ENCODE data around the gene RSU1.

The RSU1 gene

DNA sequence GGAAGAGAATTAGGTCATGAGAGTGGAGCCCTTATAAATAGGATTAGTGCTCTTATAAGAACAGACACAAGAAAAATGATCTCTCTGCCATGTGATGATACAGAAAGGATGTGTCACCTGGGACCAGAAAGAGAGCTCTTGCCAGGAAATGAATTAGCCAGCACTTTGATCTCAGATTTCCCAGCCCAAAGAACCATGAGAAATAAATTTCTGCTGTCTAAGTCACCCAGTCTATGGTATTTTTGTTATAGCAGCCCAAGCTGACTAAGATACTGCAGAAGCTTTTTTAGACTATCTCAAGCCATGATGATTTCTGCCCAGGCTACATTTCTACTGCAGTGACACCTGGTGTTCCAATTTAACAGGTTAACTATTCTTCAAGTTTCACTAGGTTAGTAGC is 84.8 kb downstream of the RSU1 start:
- no peaks in the 10 kb centered on the region for H3K9me3 Mint-ChIP-seq
- H3K27ac Mint-ChIP-seq, result no peak overlapping the region
- ATAC-seq (replicated peaks) (no peak), DNase-seq (no peak)
- H3K4me1 Mint-ChIP-seq (ENCODE audit: low read depth in 2 of 2), result peaks cover 15 to 16% of the 10 kb centered on the region in 2 donors
- H3K27me3 Mint-ChIP-seq, result no peaks in the 10 kb centered on the region
- H3K4me3 Mint-ChIP-seq, result no peak overlapping the region
- peaks cover 11% of the 10 kb centered on the region for H3K36me3 Mint-ChIP-seq (ENCODE audit: insufficient read depth)

DNA sequence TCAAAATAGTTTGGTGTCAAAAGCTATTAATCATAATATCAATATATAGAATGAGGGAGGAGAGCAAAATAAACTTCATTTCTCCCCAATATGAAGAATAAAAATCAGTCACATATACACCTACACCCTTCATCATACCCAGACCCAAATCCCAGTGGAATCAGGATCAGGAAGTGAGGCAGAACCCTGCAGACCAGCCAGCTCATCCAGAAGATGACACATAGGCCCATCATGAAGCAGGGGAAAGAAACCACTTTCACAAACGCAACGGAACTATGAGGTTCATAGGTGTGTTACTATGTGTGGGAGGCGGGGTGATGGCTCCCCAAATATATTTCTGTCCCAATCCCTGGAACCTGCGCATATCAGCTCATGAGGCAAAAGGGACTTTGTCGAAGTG is 89.0 kb downstream of the RSU1 start:
- H3K4me1 Mint-ChIP-seq (ENCODE audit: low read depth in 2 of 2), result peaks cover 11 to 12% of the 10 kb centered on the region in 2 donors
- peaks cover 12% of the 10 kb centered on the region for H3K36me3 Mint-ChIP-seq (ENCODE audit: insufficient read depth)
- no peaks in the 10 kb centered on the region for H3K27me3 Mint-ChIP-seq
- no peaks in the 10 kb centered on the region for H3K9me3 Mint-ChIP-seq
- no peak overlapping the region for H3K4me3 Mint-ChIP-seq
- H3K27ac Mint-ChIP-seq, result no peak overlapping the region
- no peak for ATAC-seq (replicated peaks)
- no peak for DNase-seq

DNA sequence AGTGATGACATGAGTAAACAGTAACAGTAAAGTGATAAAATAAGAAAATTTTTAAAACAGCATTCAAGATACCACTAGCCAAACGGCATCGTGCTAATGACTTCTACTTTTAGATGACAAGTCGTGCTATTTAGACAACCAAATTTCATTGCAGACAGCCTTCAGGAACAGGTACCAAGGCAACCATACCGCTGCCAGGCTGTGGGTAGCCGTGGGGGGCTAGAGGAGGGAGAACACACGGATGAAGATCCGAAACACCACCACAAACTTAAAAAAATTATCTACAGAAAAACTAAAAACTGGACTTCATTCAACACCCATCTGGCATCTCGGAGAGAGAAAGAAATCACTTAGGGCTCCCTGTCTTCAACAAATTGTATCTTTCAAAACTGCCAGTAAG is 89.6 kb downstream of the RSU1 start:
- peaks cover 11 to 12% of the 10 kb centered on the region in 2 donors for H3K4me1 Mint-ChIP-seq (ENCODE audit: low read depth in 2 of 2)
- peaks cover 12% of the 10 kb centered on the region for H3K36me3 Mint-ChIP-seq (ENCODE audit: insufficient read depth)
- no peak overlapping the region for H3K27ac Mint-ChIP-seq
- DNase-seq, result no peak
- no peak for ATAC-seq (replicated peaks)
- no peak overlapping the region for H3K4me3 Mint-ChIP-seq
- H3K9me3 Mint-ChIP-seq, result no peaks in the 10 kb centered on the region
- no peaks in the 10 kb centered on the region for H3K27me3 Mint-ChIP-seq

DNA sequence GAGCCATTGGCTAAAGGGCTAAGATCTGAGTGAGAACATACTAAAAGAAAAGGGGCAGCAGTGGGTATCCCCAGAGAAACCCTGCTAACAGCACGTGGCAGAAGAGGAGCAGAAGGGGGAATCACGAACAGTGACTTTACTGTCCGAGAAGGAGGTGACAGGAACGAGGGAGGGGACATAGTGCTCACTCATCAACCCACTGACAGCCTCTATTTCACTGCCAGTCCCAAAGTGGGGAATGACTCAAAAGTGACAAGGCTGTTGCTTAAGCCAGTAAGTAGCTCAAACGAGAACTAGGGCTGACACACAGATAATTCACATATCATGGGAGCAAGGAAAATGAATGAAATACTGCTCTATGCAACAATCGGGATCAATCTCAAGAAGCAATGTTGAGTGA is 92.7 kb downstream of the RSU1 start:
- no peaks in the 10 kb centered on the region for H3K27me3 Mint-ChIP-seq
- H3K4me3 Mint-ChIP-seq, result no peak overlapping the region
- H3K9me3 Mint-ChIP-seq, result no peaks in the 10 kb centered on the region
- peaks cover 4% of the 10 kb centered on the region in 2 donors for H3K4me1 Mint-ChIP-seq (ENCODE audit: low read depth in 2 of 2)
- DNase-seq, result no peak
- ATAC-seq (replicated peaks), result no peak
- H3K27ac Mint-ChIP-seq, result no peak overlapping the region
- H3K36me3 Mint-ChIP-seq (ENCODE audit: insufficient read depth), result peaks cover 9% of the 10 kb centered on the region

DNA sequence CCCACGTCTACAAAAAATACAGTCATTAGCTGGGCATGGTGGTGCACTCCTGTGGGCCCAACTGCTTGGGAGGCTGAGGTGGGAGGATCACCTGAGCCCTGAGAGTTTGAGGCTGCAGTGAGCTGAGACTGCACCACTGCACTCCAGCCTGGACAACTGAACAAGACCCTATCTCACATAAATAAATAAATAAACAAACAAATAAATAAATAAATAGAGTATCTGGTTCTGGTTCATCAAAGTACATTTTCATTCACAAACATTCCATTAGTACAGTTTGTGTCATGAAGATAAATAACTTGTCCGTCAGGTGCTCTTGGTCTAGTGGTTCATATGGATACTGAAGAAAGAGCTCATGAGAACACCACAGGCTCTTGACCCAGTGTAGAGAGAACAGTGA is 96.4 kb downstream of the RSU1 start:
- H3K27ac Mint-ChIP-seq, result no peak overlapping the region
- no peak for DNase-seq
- no peaks in the 10 kb centered on the region for H3K4me1 Mint-ChIP-seq (ENCODE audit: low read depth in 2 of 2)

DNA sequence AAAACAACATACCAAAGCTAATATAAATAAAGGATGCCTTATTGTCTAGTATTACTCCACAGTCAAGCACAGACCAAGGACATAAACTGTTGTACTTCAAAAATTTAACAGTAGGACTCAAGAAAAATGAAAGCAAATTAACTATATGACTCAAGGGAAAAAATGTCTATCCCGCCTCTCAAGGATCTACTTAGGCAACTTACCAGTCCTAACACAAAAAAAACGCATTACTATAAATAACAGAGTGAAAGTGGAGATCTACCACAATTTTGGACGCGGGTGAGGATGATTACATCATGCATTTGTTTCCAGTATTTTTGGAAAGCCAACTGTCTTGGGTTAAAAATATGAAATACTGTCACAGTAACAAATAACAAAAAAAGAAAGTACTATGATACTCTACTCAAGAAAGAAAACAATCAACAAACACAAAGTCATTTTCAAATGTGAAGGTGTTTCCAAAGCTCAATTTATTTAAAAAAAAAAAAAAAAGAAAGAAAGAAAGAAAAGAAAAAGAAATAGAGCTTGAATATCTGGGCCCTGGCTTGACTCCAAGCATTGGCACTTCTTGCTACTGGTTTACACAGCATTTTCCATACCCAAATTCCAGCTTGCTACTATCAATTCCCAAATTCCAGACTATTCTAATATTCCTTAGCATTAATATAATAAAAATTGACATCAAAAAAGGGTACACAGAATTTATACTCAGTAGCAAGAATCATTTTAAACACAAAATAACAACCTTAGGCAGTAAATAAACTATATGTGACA is 99.4 kb downstream of the RSU1 start:
- Mint-ChIP-seq H3K9me3 (peaks cover 12 to 16% of the 10 kb centered on the region in 2 donors), H3K27me3 (no peaks in the 10 kb centered on the region), H3K27ac (no peak overlapping the region), H3K36me3 (ENCODE audit: insufficient read depth) (peaks cover 3% of the 10 kb centered on the region), H3K4me1 (ENCODE audit: low read depth in 2 of 2) (peaks cover 0 to 4% of the 10 kb centered on the region in 2 donors), H3K4me3 (no peak overlapping the region)
- no peak for ATAC-seq (replicated peaks)
- no peak for DNase-seq

More for the DNA sequence above, 96.4 kb downstream of the RSU1 start:
- no peak for ATAC-seq (replicated peaks)
- Mint-ChIP-seq H3K4me3 (no peak overlapping the region), H3K9me3 (no peaks in the 10 kb centered on the region), H3K36me3 (ENCODE audit: insufficient read depth) (no peaks in the 10 kb centered on the region), H3K27me3 (no peaks in the 10 kb centered on the region)

DNA sequence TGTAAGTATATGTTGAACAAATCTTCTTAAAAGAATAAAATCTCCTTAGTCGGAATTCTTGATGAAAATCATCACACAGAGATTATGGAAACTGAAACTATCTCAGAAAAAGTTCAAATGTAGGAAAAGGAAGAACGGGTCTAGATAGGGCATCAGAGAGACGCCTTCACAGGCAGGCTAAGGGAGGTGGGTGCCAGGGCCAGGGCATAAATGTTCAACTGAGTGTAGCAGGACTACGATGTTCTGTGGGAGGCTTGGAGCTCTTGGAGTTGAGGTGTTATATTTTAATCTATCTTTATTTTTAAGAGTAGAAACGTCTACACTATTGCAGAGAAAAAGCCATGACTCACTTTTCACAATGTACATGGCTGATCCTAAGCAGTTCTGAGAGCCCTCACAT is 101.2 kb downstream of the RSU1 start:
- Mint-ChIP-seq H3K27me3 (no peaks in the 10 kb centered on the region), H3K9me3 (peaks cover 13 to 25% of the 10 kb centered on the region in 2 donors), H3K27ac (no peak overlapping the region), H3K4me3 (no peak overlapping the region), H3K4me1 (ENCODE audit: low read depth in 2 of 2) (peaks cover 0 to 4% of the 10 kb centered on the region in 2 donors), H3K36me3 (ENCODE audit: insufficient read depth) (peaks cover 3% of the 10 kb centered on the region)
- no peak for DNase-seq
- ATAC-seq (replicated peaks), result no peak

DNA sequence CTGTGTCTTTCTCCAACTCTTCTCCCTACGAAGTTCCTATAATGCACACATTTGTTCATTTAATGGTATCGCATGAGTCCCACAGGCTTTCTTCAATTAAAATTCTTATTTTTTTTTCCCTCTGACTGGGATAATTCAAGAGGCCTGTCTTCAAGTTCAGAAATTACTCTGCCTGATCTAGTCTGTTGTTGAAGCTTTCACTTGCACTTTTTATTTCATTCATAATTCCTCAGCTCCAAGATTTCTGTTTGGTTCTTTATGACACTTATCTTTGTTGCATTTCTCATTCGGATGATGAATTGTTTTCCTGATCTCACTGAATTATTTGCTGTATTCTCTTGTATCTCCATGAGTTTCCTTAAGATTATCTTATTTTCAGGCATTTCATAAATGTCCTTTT is 103.9 kb downstream of the RSU1 start:
- no peak overlapping the region for H3K4me3 Mint-ChIP-seq
- no peak overlapping the region for H3K27ac Mint-ChIP-seq
- no peaks in the 10 kb centered on the region for H3K27me3 Mint-ChIP-seq
- DNase-seq, result no peak
- peaks cover 13 to 25% of the 10 kb centered on the region in 2 donors for H3K9me3 Mint-ChIP-seq
- H3K4me1 Mint-ChIP-seq (ENCODE audit: low read depth in 2 of 2), result peaks cover 0 to 4% of the 10 kb centered on the region in 2 donors
- no peak for ATAC-seq (replicated peaks)
- peaks cover 3% of the 10 kb centered on the region for H3K36me3 Mint-ChIP-seq (ENCODE audit: insufficient read depth)

DNA sequence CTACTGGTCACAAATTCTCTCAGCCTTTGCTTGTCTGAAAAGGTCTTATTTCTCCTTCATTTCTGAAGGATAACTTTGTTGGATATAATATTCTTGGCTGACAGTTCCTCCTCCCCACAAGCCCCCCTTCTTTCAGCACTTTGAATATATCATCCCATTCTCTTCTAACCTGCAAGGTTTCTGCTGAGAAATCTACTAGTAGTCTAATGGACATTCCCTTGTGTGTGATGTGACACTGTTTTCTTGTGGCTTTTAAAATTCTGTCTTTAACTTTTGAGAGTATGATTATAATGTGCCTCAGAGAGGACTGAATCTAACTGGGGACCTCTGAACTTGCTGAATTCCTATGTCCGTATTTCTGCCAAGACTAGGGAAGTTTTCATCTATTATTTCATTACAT is 104.3 kb downstream of the RSU1 start:
- ATAC-seq (replicated peaks), result no peak
- Mint-ChIP-seq H3K4me3 (no peak overlapping the region), H3K27ac (no peak overlapping the region), H3K27me3 (no peaks in the 10 kb centered on the region), H3K9me3 (peaks cover 13 to 25% of the 10 kb centered on the region in 2 donors), H3K36me3 (ENCODE audit: insufficient read depth) (peaks cover 3% of the 10 kb centered on the region), H3K4me1 (ENCODE audit: low read depth in 2 of 2) (peaks cover 0 to 4% of the 10 kb centered on the region in 2 donors)
- DNase-seq, result no peak

DNA sequence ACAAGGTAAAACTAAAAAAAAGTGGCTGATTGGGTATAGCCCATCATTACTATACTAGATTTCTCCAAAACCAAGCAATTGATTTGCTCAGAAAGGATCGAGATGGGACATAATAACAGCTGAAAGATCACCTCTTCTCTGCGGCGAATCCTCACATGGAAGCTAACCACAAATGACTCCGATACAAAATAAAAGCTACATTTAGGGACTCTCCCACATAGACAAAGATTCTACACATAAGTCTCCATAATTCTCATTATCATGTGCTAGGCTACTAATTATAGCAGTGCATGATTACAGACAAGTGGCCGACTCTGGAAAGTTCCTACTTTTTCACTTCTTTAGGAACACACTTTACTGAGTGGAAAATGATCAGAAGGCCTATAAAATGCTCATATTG is 116.9 kb downstream of the RSU1 start:
- Mint-ChIP-seq H3K9me3 (no peaks in the 10 kb centered on the region), H3K27ac (no peak overlapping the region), H3K4me3 (no peak overlapping the region), H3K27me3 (no peaks in the 10 kb centered on the region), H3K36me3 (ENCODE audit: insufficient read depth) (no peaks in the 10 kb centered on the region), H3K4me1 (ENCODE audit: low read depth in 2 of 2) (no peaks in the 10 kb centered on the region)
- DNase-seq (no peak), ATAC-seq (replicated peaks) (no peak)

DNA sequence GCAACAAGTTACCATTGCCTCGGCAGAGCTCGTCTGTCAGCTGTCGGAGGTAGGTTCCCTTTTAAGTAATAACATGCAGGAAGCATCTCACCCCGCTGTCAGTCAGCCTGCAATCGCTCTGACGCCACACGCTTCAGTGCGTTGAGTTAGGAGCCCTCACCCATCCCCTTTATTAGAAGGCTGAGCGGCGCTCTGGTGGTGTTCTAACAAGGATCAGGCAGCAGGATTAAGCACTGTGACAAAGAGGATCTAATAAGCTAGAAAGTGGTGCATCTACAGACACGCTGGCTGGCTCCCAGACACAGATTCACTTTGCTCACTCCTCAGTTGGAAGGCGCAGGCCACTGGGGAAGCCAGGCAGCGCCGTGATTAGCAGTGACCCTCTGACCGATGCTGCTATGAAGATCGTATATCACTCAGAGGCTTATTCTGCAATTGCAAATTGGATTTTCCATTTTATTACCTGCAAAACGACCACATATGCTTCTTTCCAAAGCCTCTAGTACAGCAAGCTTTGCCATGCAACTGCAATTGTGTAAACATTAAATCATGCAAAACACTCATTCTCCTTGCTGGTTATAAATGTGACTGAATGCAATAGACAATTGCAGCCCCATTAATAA is 117.7 kb downstream of the RSU1 start:
- DNase-seq (no peak), ATAC-seq (replicated peaks) (no peak)
- Mint-ChIP-seq H3K36me3 (ENCODE audit: insufficient read depth) (peaks cover 3% of the 10 kb centered on the region), H3K4me3 (no peak overlapping the region), H3K4me1 (ENCODE audit: low read depth in 2 of 2) (no peaks in the 10 kb centered on the region), H3K27me3 (no peaks in the 10 kb centered on the region), H3K27ac (no peak overlapping the region), H3K9me3 (no peaks in the 10 kb centered on the region)

DNA sequence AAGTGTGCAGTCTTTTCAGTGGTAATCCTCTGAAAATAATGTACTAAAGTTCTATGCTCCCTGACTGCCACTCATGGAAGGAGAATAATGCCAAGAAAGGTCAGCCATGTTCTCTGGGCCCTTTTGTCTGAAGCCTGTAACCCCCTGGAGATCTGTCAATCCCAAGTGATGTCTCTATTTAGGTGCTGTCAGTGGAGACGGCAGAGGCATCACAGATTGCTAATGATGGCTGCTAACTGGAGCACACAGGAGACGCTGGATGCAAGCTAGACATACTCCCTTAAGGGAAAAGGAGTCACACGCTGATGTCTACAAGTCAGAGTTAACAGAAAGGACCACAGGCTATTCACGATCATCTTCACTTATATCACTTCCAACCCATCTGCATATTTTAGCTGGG is 118.8 kb downstream of the RSU1 start:
- no peaks in the 10 kb centered on the region for H3K9me3 Mint-ChIP-seq

DNA sequence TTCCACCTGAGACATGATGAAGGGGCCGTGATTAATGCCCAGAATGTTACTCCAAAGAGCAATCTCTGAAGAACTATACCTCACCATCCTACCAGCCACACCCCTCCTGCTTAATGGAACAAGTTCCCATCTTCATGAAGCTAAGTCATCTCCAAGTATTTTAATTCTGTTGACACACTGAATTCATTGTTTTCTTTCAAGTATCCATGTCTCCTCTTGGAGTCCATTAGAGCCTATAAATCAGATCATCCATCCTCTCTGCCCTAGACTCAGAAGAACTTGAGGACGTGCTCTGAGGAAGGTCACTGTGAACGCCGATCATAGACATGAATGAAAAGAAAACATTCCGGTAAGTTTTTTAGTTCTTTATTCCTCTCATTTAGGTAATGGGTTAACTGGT is 126.8 kb downstream of the RSU1 start:
- no peak for ATAC-seq (replicated peaks)
- H3K27me3 Mint-ChIP-seq, result no peaks in the 10 kb centered on the region
- H3K36me3 Mint-ChIP-seq (ENCODE audit: insufficient read depth), result peaks cover 23% of the 10 kb centered on the region
- no peak overlapping the region for H3K4me3 Mint-ChIP-seq
- H3K4me1 Mint-ChIP-seq (ENCODE audit: low read depth in 2 of 2), result no peaks in the 10 kb centered on the region
- H3K9me3 Mint-ChIP-seq, result no peaks in the 10 kb centered on the region
- H3K27ac Mint-ChIP-seq, result no peak overlapping the region
- DNase-seq, result no peak

More for the DNA sequence above, 118.8 kb downstream of the RSU1 start:
- Mint-ChIP-seq H3K4me3 (no peak overlapping the region), H3K36me3 (ENCODE audit: insufficient read depth) (peaks cover 9% of the 10 kb centered on the region), H3K4me1 (ENCODE audit: low read depth in 2 of 2) (no peaks in the 10 kb centered on the region), H3K27me3 (no peaks in the 10 kb centered on the region), H3K27ac (no peak overlapping the region)
- DNase-seq (no peak), ATAC-seq (replicated peaks) (no peak)

DNA sequence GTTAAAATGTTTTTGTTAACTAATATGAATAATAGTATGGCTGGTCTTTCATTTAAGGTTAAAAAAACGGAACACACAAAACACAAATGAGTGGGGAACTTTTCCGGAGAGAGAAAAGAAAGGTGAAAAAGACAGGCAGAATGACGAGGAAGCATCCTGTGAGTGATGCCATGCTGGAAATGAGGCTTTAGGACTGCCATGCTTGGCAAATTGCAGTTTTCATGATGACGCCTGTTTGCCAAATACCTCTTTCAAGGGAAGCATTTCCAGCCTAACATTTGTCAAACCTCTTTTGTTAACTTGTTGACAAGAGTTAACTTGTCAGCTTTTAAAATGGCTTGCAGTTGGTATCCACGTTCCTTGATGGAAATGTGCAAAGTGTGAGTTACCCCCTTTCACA is 127.5 kb downstream of the RSU1 start:
- Mint-ChIP-seq H3K27me3 (no peaks in the 10 kb centered on the region), H3K9me3 (no peaks in the 10 kb centered on the region), H3K4me1 (ENCODE audit: low read depth in 2 of 2) (no peaks in the 10 kb centered on the region), H3K36me3 (ENCODE audit: insufficient read depth) (peaks cover 22% of the 10 kb centered on the region), H3K27ac (no peak overlapping the region), H3K4me3 (no peak overlapping the region)
- ATAC-seq (replicated peaks) (no peak), DNase-seq (no peak)

Data from effector memory CD8-positive, alpha-beta T cell (primary cell).